ENCODE results near the gene PNPLA7.

Gene PNPLA7

DNA sequence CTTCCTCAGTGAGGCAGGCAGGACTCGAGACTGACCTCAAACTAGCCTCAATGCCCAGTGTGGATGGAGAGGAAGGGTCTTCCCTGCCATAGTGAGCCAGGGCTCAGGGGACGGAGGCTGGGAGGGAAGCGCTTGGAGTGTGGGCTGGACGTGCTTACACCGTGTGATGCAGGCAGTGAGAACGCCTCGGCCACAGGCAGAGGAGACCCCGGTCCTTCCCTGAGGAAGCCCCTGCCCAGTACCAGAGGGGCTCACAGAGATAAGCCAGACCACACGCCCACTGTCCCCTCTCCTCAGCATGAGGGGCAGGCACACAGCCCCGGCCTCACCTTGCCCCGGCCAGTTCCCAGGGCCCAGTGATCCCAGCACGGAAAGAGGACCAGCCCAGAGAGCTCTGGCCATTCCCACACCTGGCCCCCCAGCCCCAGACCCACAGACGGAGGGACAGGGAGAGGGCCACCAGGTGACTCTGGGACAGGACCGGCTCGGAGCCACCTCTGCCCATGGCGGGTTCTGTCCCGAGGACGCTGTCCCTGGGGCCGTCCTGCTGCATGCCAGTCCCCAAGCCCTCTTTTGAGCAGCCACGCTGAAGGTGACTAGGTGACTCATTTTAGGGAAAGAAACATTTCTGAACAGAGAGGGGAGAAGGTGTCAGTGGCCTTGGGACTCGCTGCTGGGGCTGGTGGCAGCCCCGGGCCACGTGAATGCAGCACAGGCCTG lies 85.0 kb downstream of the PNPLA7 start:
- Histone ChIP-seq H3K9me3 (no peaks in the 10 kb centered on the region), H3K27ac (no peak overlapping the region), H3K36me3 (no peaks in the 10 kb centered on the region), H3K27me3 (peaks cover 64% of the 10 kb centered on the region), H3K4me1 (ENCODE audit: control insufficient read depth in 1 of 2, insufficient read depth in 1 of 2, low read depth in 1 of 2, low read length in 1 of 2) (peaks cover 0 to 5% of the 10 kb centered on the region in 2 experiments), H3K4me3 (ENCODE audit: low read depth in 1 of 2, low read length in 1 of 2) (no peak overlapping the region)
- TF ChIP-seq, protein P1, sequence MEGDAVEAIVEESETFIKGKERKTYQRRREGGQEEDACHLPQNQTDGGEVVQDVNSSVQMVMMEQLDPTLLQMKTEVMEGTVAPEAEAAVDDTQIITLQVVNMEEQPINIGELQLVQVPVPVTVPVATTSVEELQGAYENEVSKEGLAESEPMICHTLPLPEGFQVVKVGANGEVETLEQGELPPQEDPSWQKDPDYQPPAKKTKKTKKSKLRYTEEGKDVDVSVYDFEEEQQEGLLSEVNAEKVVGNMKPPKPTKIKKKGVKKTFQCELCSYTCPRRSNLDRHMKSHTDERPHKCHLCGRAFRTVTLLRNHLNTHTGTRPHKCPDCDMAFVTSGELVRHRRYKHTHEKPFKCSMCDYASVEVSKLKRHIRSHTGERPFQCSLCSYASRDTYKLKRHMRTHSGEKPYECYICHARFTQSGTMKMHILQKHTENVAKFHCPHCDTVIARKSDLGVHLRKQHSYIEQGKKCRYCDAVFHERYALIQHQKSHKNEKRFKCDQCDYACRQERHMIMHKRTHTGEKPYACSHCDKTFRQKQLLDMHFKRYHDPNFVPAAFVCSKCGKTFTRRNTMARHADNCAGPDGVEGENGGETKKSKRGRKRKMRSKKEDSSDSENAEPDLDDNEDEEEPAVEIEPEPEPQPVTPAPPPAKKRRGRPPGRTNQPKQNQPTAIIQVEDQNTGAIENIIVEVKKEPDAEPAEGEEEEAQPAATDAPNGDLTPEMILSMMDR (IDR thresholded peaks at IDR 0.05): no peak

GRCh38 chr9:137464291-137464999 lies 85.8 kb downstream of the PNPLA7 start:
- Histone ChIP-seq H3K27me3 (peaks cover 64% of the 10 kb centered on the region), H3K4me3 (ENCODE audit: low read depth in 1 of 2, low read length in 1 of 2) (no peak overlapping the region), H3K9me3 (no peaks in the 10 kb centered on the region), H3K36me3 (no peaks in the 10 kb centered on the region), H3K27ac (no peak overlapping the region), H3K4me1 (ENCODE audit: control insufficient read depth in 1 of 2, insufficient read depth in 1 of 2, low read depth in 1 of 2, low read length in 1 of 2) (peaks cover 3 to 8% of the 10 kb centered on the region in 2 experiments)
- TF ChIP-seq, protein P1 (IDR thresholded peaks at IDR 0.05): no peak

DNA sequence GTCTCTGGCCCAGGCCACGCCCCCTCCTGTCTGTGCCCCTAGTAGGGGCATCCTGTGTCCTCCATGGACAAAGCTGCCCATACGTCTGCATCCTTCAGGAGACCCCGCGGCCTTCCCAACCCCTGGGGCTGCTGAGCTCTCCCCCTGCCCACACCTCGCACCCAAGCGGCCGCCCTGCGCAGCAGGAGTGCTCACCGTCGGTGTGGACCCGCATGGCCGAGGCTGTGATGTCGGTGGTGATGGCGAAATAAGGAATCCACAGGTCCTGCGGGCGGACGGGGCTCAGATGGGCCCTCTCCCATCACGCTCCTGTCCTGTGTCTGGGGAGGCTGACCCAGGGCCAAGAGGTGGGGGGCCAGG lies 86.3 kb downstream of the PNPLA7 start:
- Histone ChIP-seq H3K4me3 (ENCODE audit: low read depth in 1 of 2, low read length in 1 of 2) (no peak overlapping the region), H3K9me3 (no peaks in the 10 kb centered on the region), H3K27me3 (peaks cover 64% of the 10 kb centered on the region), H3K36me3 (no peaks in the 10 kb centered on the region), H3K27ac (no peak overlapping the region), H3K4me1 (ENCODE audit: control insufficient read depth in 1 of 2, insufficient read depth in 1 of 2, low read depth in 1 of 2, low read length in 1 of 2) (peaks cover 5 to 11% of the 10 kb centered on the region in 2 experiments)
- TF ChIP-seq, protein P1 (IDR thresholded peaks at IDR 0.05): no peak

DNA sequence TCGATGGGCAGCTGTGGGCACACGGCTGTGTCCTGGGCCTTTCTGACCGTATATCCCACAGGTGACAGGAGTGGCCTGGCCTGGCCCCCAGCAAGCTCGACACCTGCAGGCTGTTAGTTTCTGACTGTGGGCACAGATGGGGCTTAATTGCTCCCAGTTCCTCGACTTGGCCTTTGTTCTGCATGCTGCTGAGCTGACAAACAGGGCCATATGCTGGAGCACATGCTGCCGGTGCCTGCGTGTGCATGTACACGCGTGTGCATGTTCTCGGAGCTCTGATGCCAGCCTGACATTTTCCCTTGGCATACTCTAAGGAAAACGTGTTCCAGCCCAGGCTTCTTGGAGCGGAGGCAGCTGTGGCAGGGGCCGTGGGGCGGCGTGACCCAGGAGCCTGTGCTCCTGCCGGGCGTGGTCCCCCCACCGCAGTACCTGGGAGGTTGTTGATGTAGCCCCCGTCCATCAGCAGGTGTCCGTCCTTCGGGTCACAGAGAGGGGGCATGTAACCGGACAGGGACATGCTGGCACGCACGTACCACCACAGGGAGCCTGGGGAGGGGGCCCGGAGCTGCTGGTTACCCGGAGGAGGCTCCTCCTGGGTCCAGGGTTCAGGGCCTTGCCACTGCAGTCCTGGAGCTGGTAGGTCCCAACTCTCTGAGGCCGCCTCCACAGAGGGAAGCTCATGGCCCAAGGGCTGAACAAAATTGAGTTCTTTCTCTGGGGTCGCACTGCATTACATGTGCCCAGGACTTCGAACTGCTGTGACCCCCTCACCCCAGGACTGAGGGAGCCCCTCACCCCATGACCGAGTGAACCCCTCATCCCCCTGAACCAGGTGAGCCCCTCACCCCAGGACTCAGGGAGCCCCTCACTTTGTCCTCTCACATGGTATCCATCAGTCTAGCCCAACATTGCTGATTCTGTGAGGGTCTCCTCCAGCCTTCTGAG lies 86.9 kb downstream of the PNPLA7 start:
- Histone ChIP-seq H3K27me3 (peaks cover 64% of the 10 kb centered on the region), H3K4me1 (ENCODE audit: control insufficient read depth in 1 of 2, insufficient read depth in 1 of 2, low read depth in 1 of 2, low read length in 1 of 2) (peaks cover 5 to 16% of the 10 kb centered on the region in 2 experiments), H3K9me3 (no peaks in the 10 kb centered on the region), H3K4me3 (ENCODE audit: low read depth in 1 of 2, low read length in 1 of 2) (no peak overlapping the region), H3K36me3 (no peaks in the 10 kb centered on the region), H3K27ac (no peak overlapping the region)
- TF ChIP-seq, protein P1 (IDR thresholded peaks at IDR 0.05): no peak

DNA sequence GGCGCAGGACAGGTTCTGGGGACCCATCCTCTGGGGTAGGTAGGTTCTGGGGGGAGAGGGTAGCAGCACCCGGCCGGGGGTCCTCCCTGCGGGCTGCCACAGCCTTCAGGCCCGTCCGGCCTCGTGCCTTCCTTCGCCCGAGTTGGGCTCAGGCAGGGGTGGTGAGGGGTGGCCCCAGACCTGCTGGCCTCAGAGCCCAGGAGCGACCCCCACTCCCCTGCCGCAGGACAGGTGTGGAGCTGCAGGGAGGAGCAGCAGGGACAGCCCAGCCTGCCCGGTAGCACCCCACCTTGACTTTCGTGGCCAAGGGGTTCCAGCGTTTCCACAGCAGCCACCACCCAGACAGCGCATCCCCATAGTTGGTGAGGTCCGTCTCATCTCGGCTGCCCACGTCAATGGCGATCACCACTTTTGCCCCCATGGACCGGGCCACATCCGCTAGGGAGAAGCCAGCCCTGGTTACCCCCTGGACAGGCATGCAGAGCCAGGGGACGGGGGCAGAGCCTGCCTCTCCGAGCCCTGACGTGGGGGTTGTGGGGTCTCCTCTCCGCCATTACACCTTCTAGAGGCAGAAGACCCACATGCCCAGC lies 87.7 kb downstream of the PNPLA7 start:
- no peak overlapping the region for H3K27ac ChIP-seq
- peaks cover 5 to 16% of the 10 kb centered on the region in 2 experiments for H3K4me1 ChIP-seq (ENCODE audit: control insufficient read depth in 1 of 2, insufficient read depth in 1 of 2, low read depth in 1 of 2, low read length in 1 of 2)
- H3K4me3 ChIP-seq (ENCODE audit: low read depth in 1 of 2, low read length in 1 of 2): no peak overlapping the region
- H3K9me3 ChIP-seq: no peaks in the 10 kb centered on the region
- peaks cover 70% of the 10 kb centered on the region for H3K27me3 ChIP-seq
- TF ChIP-seq, protein P1 (IDR thresholded peaks at IDR 0.05): no peak
- H3K36me3 ChIP-seq: no peaks in the 10 kb centered on the region
